Erythroblast (primary cell): ENCODE measurements around the gene GCH1.

Source experiments
- GATA1 ChIP-seq: IDR thresholded peaks from 2 replicates; pipeline ENCODE4 v1.6.1; 2011; ENCODE audit warnings: low read depth, mild to moderate bottlenecking, control low read depth, low read length, moderate library complexity
- POLR2A ChIP-seq: IDR thresholded peaks from 2 replicates; pipeline ENCODE4 v1.6.1; 2011; ENCODE audit warnings: mild to moderate bottlenecking, low read length

GRCh38 chr14:54933006-54933405, 30.4 kb upstream of the GCH1 start:
- TF ChIP-seq POLR2A (no peak), GATA1 (no peak)
